Neuronal stem cell (in vitro differentiated cells): ENCODE data around the gene HAGH.

Source experiments
- DNase-seq: peaks from one replicate; pipeline ENCODE4 v3.0.0-alpha.2; 2013; ENCODE audit warnings: low spot score
- H2AFZ ChIP-seq: one replicate; pipeline ENCODE4 v1.6.1; 2013; ENCODE audit warnings: mild to moderate bottlenecking, low read length, inconsistent platforms
- H2AK5ac ChIP-seq: 2 replicates; pipeline ENCODE4 v1.6.1; 2013; ENCODE audit warnings: low read depth, mild to moderate bottlenecking, inconsistent platforms, low read length, moderate library complexity, mixed read lengths
- H2BK120ac ChIP-seq: 2 replicates; pipeline ENCODE4 v1.6.1; 2013; ENCODE audit warnings: low read depth, mild to moderate bottlenecking, inconsistent platforms, low read length, moderate library complexity, mixed read lengths
- H2BK12ac ChIP-seq: one replicate; pipeline ENCODE4 v1.6.1; 2013; ENCODE audit warnings: low read length, inconsistent platforms
- H2BK15ac ChIP-seq: 2 replicates; pipeline ENCODE4 v1.6.1; 2013; ENCODE audit warnings: mild to moderate bottlenecking, low read length, inconsistent platforms, mixed read lengths
- H2BK5ac ChIP-seq: one replicate; pipeline ENCODE4 v1.6.1; 2013; ENCODE audit warnings: inconsistent platforms, mild to moderate bottlenecking, low read length, moderate library complexity
- H3K14ac ChIP-seq: one replicate; pipeline ENCODE4 v1.6.1; 2013; ENCODE audit warnings: low read length, inconsistent platforms
- H3K18ac ChIP-seq: 2 replicates; pipeline ENCODE4 v1.6.1; 2013; ENCODE audit warnings: low read length, inconsistent platforms
- H3K23ac ChIP-seq: 2 replicates; pipeline ENCODE4 v1.6.1; 2013; ENCODE audit warnings: low read depth, mild to moderate bottlenecking, mixed read lengths, low read length, inconsistent platforms; ENCODE audit not compliant: poor library complexity
- H3K27ac ChIP-seq: replicated peaks from 3 replicates; pipeline ENCODE4 v1.5.1; 2013; ENCODE audit warnings: low read length, inconsistent platforms
- H3K27me3 ChIP-seq, 3 experiments: 2 replicates each; pipeline ENCODE4 v1.6.1; 2013; ENCODE audit warnings: low read length in 3 of 3, mild to moderate bottlenecking in 2 of 3, inconsistent platforms in 1 of 3, low read depth in 1 of 3, mixed read lengths in 1 of 3, moderate library complexity in 1 of 3; ENCODE audit not compliant: control insufficient read depth in 3 of 3, insufficient read depth in 3 of 3
- H3K36me3 ChIP-seq, 2 donors: replicated peaks in 1 of 2; 2 replicates each; pipeline ENCODE4 v1.6.1; 2013; ENCODE audit warnings: low read length in 2 of 2; ENCODE audit not compliant: control insufficient read depth in 2 of 2, insufficient read depth in 2 of 2
- H3K4ac ChIP-seq: 2 replicates; pipeline ENCODE4 v1.6.1; 2013; ENCODE audit warnings: inconsistent platforms, mild to moderate bottlenecking, low read length, moderate library complexity
- H3K4me1 ChIP-seq, 2 donors: 1 replicate in 1 of 2; 2 replicates in 1 of 2; pipeline ENCODE4 v1.6.1; 2013; ENCODE audit warnings: low read length in 2 of 2, low read depth in 1 of 2; ENCODE audit not compliant: control insufficient read depth in 2 of 2, insufficient read depth in 1 of 2
- H3K4me2 ChIP-seq: one replicate; pipeline ENCODE4 v1.6.1; 2013; ENCODE audit warnings: mild to moderate bottlenecking, low read length, inconsistent platforms; ENCODE audit not compliant: insufficient read depth, poor library complexity, severe bottlenecking
- H3K4me3 ChIP-seq, 2 donors: 2 replicates each; pipeline ENCODE4 v1.5.1; 2013; ENCODE audit warnings: low read length in 2 of 2, mild to moderate bottlenecking in 2 of 2, inconsistent platforms in 1 of 2, moderate library complexity in 1 of 2
- H3K79me1 ChIP-seq: one replicate; pipeline ENCODE4 v1.6.1; 2013; ENCODE audit warnings: low read depth, mild to moderate bottlenecking, inconsistent platforms, low read length, moderate library complexity
- H3K9ac ChIP-seq: one replicate; pipeline ENCODE4 v1.6.1; 2013; ENCODE audit warnings: mild to moderate bottlenecking, low read depth, low read length, inconsistent platforms; ENCODE audit not compliant: poor library complexity
- H3K9me3 ChIP-seq, 2 donors: replicated peaks in 1 of 2; 2 replicates each; pipeline versions ENCODE3 to v1.6.1; 2013; ENCODE audit warnings: low read length in 2 of 2, mild to moderate bottlenecking in 2 of 2, inconsistent platforms in 1 of 2, low read depth in 1 of 2, mixed read lengths in 1 of 2, moderate library complexity in 1 of 2; ENCODE audit not compliant: control insufficient read depth in 2 of 2, insufficient read depth in 1 of 2
- H4K8ac ChIP-seq: one replicate; pipeline ENCODE4 v1.6.1; 2013; ENCODE audit warnings: low read depth, mild to moderate bottlenecking, inconsistent platforms, low read length, moderate library complexity
- H4K91ac ChIP-seq: one replicate; pipeline ENCODE4 v1.6.1; 2013; ENCODE audit warnings: low read length, low read depth, mild to moderate bottlenecking, inconsistent platforms; ENCODE audit not compliant: poor library complexity
- WGBS, 2 donors: extraction: QIAGEN DNeasy Blood & Tissue Kit; methylation state at CpG; one replicate each; pipeline ENCODE4 v1.1.7; 2013; ENCODE audit warnings: missing lambda C conversion rate in 2 of 2, mixed read lengths in 1 of 2; ENCODE audit not compliant: insufficient read length in 2 of 2, insufficient replicate concordance in 1 of 2; ENCODE audit errors: extremely low coverage in 2 of 2; 5-methylcytosine and 5-hydroxymethylcytosine counted together

HAGH gene

GRCh38 chr16:1825864-1826690 lies 548 bp downstream of the HAGH start:
- no peak overlapping the region for H2BK5ac ChIP-seq

GRCh38 chr16:1825381-1825863 lies 1.2 kb downstream of the HAGH start:
- no peak overlapping the region for H3K23ac ChIP-seq
- no peaks in the 10 kb centered on the region for H3K27me3 ChIP-seq
- H3K4me2 ChIP-seq: no peak overlapping the region
- no peak overlapping the region for H3K18ac ChIP-seq
- peaks cover 18% of the 10 kb centered on the region for H3K79me1 ChIP-seq
- no peak overlapping the region for H3K9ac ChIP-seq
- H3K4me3 ChIP-seq: peak overlapping the region; percentile 95 to 97
- no peak overlapping the region for H2BK15ac ChIP-seq
- no peak overlapping the region for H2AFZ ChIP-seq
- H3K4me1 ChIP-seq: peaks cover 0 to 10% of the 10 kb centered on the region in 2 donors
- H2AK5ac ChIP-seq: peak overlapping the region; percentile 14
- H3K27ac ChIP-seq: no peak overlapping the region
- WGBS, 2 donors: no CpG with 5 or more reads among the region's 15 CpGs
- H2BK12ac ChIP-seq: no peak overlapping the region
- no peaks in the 10 kb centered on the region for H3K9me3 ChIP-seq
- no peak overlapping the region for H3K14ac ChIP-seq
- H4K91ac ChIP-seq: no peak overlapping the region
- peaks cover 15 to 35% of the 10 kb centered on the region in 2 donors for H3K36me3 ChIP-seq
- H3K4ac ChIP-seq: no peak overlapping the region
- no peak overlapping the region for H2BK5ac ChIP-seq
- H2BK120ac ChIP-seq: no peak overlapping the region
- no peak for DNase-seq
- no peak overlapping the region for H4K8ac ChIP-seq

More at GRCh38 chr16:1825864-1826690, 548 bp downstream of the HAGH start:
- no peak for DNase-seq
- WGBS, 2 donors: no CpG with 5 or more reads among the region's 96 CpGs
- Histone ChIP-seq H3K27ac (no peak overlapping the region), H3K23ac (peak overlapping the region; percentile 94), H3K36me3 (peaks cover 11 to 38% of the 10 kb centered on the region in 2 donors), H2BK120ac (no peak overlapping the region), H3K14ac (no peak overlapping the region), H3K9me3 (no peaks in the 10 kb centered on the region), H3K18ac (peak overlapping the region; percentile 38), H3K9ac (peak overlapping the region; percentile 90), H2AK5ac (no peak overlapping the region), H2BK12ac (no peak overlapping the region), H2AFZ (peak overlapping the region; percentile 99), H4K91ac (no peak overlapping the region), H2BK15ac (no peak overlapping the region), H3K4me3 (peak overlapping the region; percentile 95 to 97), H3K4me1 (peaks cover 0 to 10% of the 10 kb centered on the region in 2 donors), H3K27me3 (no peaks in the 10 kb centered on the region), H3K4me2 (peak overlapping the region; percentile 87), H3K4ac (no peak overlapping the region), H4K8ac (peak overlapping the region; percentile 65), H3K79me1 (peaks cover 18% of the 10 kb centered on the region)

GRCh38 chr16:1823821-1824220 lies 2.8 kb downstream of the HAGH start:
- no CpG with 5 or more reads among the region's 9 CpGs for WGBS, 2 donors
- Histone ChIP-seq H2AFZ (no peak overlapping the region), H2AK5ac (no peak overlapping the region), H2BK12ac (no peak overlapping the region), H3K27ac (no peak overlapping the region), H3K27me3 (no peaks in the 10 kb centered on the region), H2BK5ac (no peak overlapping the region), H3K9me3 (no peaks in the 10 kb centered on the region), H3K4me1 (peaks cover 0 to 10% of the 10 kb centered on the region in 2 donors), H3K14ac (no peak overlapping the region), H4K8ac (no peak overlapping the region), H3K79me1 (peaks cover 16% of the 10 kb centered on the region), H3K4me2 (no peak overlapping the region), H3K36me3 (peaks cover 10 to 26% of the 10 kb centered on the region in 2 donors), H3K4me3 (no peak overlapping the region), H3K9ac (no peak overlapping the region), H2BK120ac (no peak overlapping the region), H3K18ac (no peak overlapping the region), H4K91ac (no peak overlapping the region), H3K23ac (no peak overlapping the region), H2BK15ac (no peak overlapping the region), H3K4ac (no peak overlapping the region)
- no peak for DNase-seq

- no peak overlapping the region for H2BK5ac ChIP-seq
- H3K23ac ChIP-seq: no peak overlapping the region
- H3K18ac ChIP-seq: no peak overlapping the region
- no peak overlapping the region for H3K9ac ChIP-seq
- no peak overlapping the region for H2AFZ ChIP-seq
- H3K14ac ChIP-seq: no peak overlapping the region
- no peak overlapping the region for H3K27ac ChIP-seq
- DNase-seq: no peak
- H2AK5ac ChIP-seq: no peak overlapping the region
- peaks cover 0 to 7% of the 10 kb centered on the region in 2 donors for H3K4me1 ChIP-seq
- no CpG with 5 or more reads among the region's 16 CpGs for WGBS, 2 donors
- no peak overlapping the region for H3K4me2 ChIP-seq
- H3K27me3 ChIP-seq: no peaks in the 10 kb centered on the region
- H2BK15ac ChIP-seq: no peak overlapping the region
- H2BK120ac ChIP-seq: no peak overlapping the region
- H3K79me1 ChIP-seq: peaks cover 16% of the 10 kb centered on the region
- H4K91ac ChIP-seq: no peak overlapping the region
- no peak overlapping the region for H3K4ac ChIP-seq
- H2BK12ac ChIP-seq: no peak overlapping the region
- H3K9me3 ChIP-seq: no peaks in the 10 kb centered on the region
- H4K8ac ChIP-seq: no peak overlapping the region
- peaks cover 10 to 32% of the 10 kb centered on the region in 2 donors for H3K36me3 ChIP-seq
- H3K4me3 ChIP-seq: no peak overlapping the region
These were observed 3.8 kb downstream of the HAGH start for GRCh38 chr16:1822801-1823200.
